Measurements from ENCODE around the gene PTPDC1. TPM values are rescaled to one million over a fixed set of nuclear protein-coding genes. Genes with fewer than 3 reads are reported as not detected.
A peak's percentile ranks its signal among the peaks of the same experiment; 100 is the strongest.

PTPDC1 gene, protein sequence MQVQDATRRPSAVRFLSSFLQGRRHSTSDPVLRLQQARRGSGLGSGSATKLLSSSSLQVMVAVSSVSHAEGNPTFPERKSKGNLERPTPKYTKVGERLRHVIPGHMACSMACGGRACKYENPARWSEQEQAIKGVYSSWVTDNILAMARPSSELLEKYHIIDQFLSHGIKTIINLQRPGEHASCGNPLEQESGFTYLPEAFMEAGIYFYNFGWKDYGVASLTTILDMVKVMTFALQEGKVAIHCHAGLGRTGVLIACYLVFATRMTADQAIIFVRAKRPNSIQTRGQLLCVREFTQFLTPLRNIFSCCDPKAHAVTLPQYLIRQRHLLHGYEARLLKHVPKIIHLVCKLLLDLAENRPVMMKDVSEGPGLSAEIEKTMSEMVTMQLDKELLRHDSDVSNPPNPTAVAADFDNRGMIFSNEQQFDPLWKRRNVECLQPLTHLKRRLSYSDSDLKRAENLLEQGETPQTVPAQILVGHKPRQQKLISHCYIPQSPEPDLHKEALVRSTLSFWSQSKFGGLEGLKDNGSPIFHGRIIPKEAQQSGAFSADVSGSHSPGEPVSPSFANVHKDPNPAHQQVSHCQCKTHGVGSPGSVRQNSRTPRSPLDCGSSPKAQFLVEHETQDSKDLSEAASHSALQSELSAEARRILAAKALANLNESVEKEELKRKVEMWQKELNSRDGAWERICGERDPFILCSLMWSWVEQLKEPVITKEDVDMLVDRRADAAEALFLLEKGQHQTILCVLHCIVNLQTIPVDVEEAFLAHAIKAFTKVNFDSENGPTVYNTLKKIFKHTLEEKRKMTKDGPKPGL
- 11.0 TPM for total RNA-seq
- long read RNA-seq, full-length matches to known transcripts = 3 of 8 reads
- long read RNA-seq, partial matches to known transcripts = 2 of 8 reads
- long read RNA-seq, other reads (novel, unspliced or antisense) = 3 of 8 reads

DNA sequence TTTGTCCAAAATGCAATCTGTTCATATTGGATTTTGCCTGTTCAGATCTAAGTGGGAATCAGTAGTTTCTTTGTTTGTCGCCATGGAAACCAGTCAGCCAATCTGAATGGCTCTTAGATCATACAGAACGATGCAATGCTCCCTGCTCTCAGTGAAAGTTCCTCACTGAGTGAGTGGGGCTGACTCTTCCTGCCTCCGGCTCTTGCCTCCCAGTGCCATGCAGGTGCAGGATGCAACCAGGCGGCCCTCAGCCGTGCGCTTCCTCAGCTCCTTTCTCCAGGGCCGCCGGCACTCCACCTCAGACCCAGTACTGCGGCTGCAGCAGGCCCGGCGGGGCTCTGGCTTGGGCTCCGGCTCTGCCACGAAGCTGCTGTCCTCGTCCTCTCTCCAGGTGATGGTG is at the start of gene PTPDC1:
Gene PTPDC1 (plus strand): TSS at position 151 of the 400 bp plus-strand sequence. CDS start 67 bp downstream, at position 218.
- no peaks in the 10 kb centered on the region for H3K36me3 ChIP-seq
- no peak for DNase-seq
- H3K4me1 ChIP-seq = peaks cover 40% of the 10 kb centered on the region
- H3K9me3 ChIP-seq = no peaks in the 10 kb centered on the region
- no peak within 1 kb of the TSS for H3K4me3 ChIP-seq
- ATAC-seq = peak; percentile 42 to 58
- peak within 1 kb of the TSS; percentile 22 for H3K27ac ChIP-seq
- H3K27me3 ChIP-seq (ENCODE audit: low read depth) = no peaks in the 10 kb centered on the region
- TF ChIP-seq, protein P1, sequence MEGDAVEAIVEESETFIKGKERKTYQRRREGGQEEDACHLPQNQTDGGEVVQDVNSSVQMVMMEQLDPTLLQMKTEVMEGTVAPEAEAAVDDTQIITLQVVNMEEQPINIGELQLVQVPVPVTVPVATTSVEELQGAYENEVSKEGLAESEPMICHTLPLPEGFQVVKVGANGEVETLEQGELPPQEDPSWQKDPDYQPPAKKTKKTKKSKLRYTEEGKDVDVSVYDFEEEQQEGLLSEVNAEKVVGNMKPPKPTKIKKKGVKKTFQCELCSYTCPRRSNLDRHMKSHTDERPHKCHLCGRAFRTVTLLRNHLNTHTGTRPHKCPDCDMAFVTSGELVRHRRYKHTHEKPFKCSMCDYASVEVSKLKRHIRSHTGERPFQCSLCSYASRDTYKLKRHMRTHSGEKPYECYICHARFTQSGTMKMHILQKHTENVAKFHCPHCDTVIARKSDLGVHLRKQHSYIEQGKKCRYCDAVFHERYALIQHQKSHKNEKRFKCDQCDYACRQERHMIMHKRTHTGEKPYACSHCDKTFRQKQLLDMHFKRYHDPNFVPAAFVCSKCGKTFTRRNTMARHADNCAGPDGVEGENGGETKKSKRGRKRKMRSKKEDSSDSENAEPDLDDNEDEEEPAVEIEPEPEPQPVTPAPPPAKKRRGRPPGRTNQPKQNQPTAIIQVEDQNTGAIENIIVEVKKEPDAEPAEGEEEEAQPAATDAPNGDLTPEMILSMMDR (IDR thresholded peaks at IDR 0.05) = no peak
- intact Hi-C loops (cut with DNase I) = no loop called here

DNA sequence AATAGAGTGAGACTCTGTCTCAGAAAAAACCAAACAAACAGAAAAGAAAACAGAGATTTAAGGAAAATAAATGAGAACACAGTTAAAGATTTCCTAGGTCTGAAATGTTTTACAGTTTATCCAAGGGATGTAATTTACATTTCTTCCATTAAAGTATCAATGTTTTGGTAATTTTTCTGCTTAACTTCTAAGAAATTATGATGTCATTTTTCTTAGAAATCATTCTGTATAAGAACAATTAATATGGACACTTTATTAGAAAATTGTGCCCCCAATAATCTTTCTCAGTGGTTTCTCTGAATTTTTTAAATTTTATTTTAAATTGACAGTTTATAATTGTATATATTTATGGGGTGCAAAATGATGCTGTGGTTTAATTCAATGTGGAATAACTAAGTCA is 49.8 kb upstream of the PTPDC1 start:
- no peak for DNase-seq
- Histone ChIP-seq H3K4me3 (no peak overlapping the region), H3K4me1 (peaks cover 14% of the 10 kb centered on the region), H3K9me3 (no peaks in the 10 kb centered on the region), H3K27ac (no peak overlapping the region), H3K36me3 (no peaks in the 10 kb centered on the region), H3K27me3 (ENCODE audit: low read depth) (no peaks in the 10 kb centered on the region)
- TF ChIP-seq, protein P1 (IDR thresholded peaks at IDR 0.05) = no peak
- intact Hi-C loops (cut with DNase I) = no loop called here
- ATAC-seq = no peak

DNA sequence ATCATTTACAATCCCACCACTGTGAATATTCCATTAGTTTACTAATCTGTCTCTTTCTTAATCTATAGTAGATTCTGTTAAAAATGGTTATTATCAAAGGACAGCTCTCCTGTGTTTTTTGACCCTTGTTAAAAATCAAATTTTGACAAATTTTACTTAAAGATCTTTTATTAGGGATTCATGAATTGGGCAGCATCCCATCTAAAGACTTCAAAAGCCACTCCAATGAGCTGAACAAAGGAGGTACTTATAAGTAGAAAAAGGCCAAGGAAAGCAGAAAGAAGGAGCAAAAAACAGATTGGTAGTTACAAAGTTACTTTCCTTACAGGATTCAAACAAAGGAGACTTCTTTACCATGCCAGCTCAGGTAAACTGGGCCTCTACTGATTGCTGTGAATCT is 44.5 kb upstream of the PTPDC1 start:
- TF ChIP-seq, protein P1 (IDR thresholded peaks at IDR 0.05) = no peak

DNA sequence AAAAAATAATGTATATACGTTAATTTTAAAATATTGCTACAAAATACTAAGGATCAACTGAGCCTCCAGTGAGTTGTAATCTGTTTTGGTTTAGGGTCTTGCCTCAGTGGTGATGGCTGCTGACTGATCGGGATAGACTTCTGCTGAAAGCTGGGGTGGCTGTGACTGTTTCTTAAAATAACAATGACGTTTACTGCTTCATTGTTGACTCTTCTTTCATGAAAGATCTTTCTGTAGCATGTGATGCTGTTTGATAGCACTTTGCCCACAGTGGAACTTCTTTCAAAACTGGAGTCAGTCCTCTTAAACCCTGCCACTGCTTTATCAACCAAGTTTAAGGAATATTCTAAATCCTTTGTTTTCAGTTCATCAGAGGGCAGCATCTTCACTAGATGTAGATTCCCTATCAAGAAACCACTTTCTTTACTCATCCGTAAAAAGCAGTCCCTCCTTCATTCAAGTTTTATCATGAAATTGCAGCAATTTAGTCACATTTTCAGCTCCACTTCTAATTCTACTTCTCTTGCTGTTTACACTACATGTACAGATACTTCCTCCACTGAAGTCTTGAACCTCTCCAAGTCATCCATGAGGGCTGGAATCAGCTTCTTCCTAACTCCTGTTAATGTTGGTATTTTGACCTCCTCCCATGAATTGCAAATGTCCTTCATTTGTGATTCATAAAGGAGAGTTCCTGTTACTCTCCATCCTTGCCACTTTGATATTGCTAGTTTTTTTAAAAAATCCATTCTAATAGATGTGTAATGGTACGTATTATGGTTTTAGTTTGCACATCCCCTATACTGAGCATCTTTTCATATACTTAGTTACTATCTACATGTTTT is 41.5 kb upstream of the PTPDC1 start:
- no peak overlapping the region for H3K27ac ChIP-seq
- H3K4me3 ChIP-seq = no peak overlapping the region
- no peak for DNase-seq
- no peaks in the 10 kb centered on the region for H3K27me3 ChIP-seq (ENCODE audit: low read depth)
- no peaks in the 10 kb centered on the region for H3K4me1 ChIP-seq
- intact Hi-C loops (cut with DNase I) = no loop called here
- no peak for ATAC-seq
- H3K36me3 ChIP-seq = no peaks in the 10 kb centered on the region
- H3K9me3 ChIP-seq = no peaks in the 10 kb centered on the region
- TF ChIP-seq, protein P1 (IDR thresholded peaks at IDR 0.05) = no peak

More for the DNA sequence above, 44.5 kb upstream of the PTPDC1 start:
- Histone ChIP-seq H3K36me3 (no peaks in the 10 kb centered on the region), H3K4me1 (no peaks in the 10 kb centered on the region), H3K27me3 (ENCODE audit: low read depth) (no peaks in the 10 kb centered on the region), H3K9me3 (no peaks in the 10 kb centered on the region), H3K4me3 (no peak overlapping the region), H3K27ac (no peak overlapping the region)
- ATAC-seq = no peak
- no peak for DNase-seq
- intact Hi-C loops (cut with DNase I) = no loop called here

DNA sequence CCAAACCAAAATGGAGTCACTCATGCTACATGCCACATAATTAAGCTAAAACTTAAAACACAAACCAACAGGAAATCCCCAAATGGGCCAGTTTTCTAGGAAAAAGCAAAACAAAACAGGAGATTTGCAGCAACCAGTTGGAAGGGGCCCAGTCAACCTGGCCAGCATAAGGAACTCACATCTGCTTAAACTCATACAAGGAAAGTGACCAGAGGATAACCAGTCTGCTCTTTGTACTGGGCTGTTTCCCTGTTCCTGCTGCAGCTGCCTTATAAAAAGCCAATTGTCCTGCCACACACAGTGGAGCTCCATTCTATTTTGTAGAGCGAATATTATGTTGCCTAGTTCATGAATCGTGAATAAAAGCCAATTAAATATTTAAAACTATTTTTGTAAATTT is 29.5 kb upstream of the PTPDC1 start:
- ATAC-seq (no peak), DNase-seq (no peak)
- TF ChIP-seq, protein P1 (IDR thresholded peaks at IDR 0.05) = no peak
- Histone ChIP-seq H3K36me3 (no peaks in the 10 kb centered on the region), H3K27ac (no peak overlapping the region), H3K4me3 (no peak overlapping the region), H3K9me3 (peaks cover 4% of the 10 kb centered on the region), H3K27me3 (ENCODE audit: low read depth) (no peaks in the 10 kb centered on the region), H3K4me1 (no peaks in the 10 kb centered on the region)
- intact Hi-C loops (cut with DNase I) = no loop called here

Data from lower lobe of right lung (tissue), 2 donors.